IPS-18a (cell line): ENCODE measurements around the gene ENTREP3.

Experiments used
- H3K27ac ChIP-seq: one replicate; pipeline ENCODE4 v1.5.1; 2013; ENCODE audit warnings: low read length
- H3K27me3 ChIP-seq: one replicate; pipeline ENCODE4 v1.6.1; 2013; ENCODE audit warnings: mild to moderate bottlenecking, low read length; ENCODE audit not compliant: control insufficient read depth, insufficient read depth
- H3K36me3 ChIP-seq: one replicate; pipeline ENCODE4 v1.6.1; 2013; ENCODE audit warnings: low read depth, low read length; ENCODE audit not compliant: control insufficient read depth
- H3K4me1 ChIP-seq: one replicate; pipeline ENCODE4 v1.6.1; 2013; ENCODE audit warnings: low read depth, low read length; ENCODE audit not compliant: control insufficient read depth
- H3K4me3 ChIP-seq: one replicate; pipeline ENCODE4 v1.5.1; 2013; ENCODE audit warnings: low read length
- H3K9ac ChIP-seq: one replicate; pipeline ENCODE4 v1.6.1; 2013; ENCODE audit warnings: mild to moderate bottlenecking, low read length, moderate library complexity
- H3K9me3 ChIP-seq: one replicate; pipeline ENCODE4 v1.6.1; 2013; ENCODE audit warnings: low read depth, low read length; ENCODE audit not compliant: control insufficient read depth

The ENTREP3 gene

DNA sequence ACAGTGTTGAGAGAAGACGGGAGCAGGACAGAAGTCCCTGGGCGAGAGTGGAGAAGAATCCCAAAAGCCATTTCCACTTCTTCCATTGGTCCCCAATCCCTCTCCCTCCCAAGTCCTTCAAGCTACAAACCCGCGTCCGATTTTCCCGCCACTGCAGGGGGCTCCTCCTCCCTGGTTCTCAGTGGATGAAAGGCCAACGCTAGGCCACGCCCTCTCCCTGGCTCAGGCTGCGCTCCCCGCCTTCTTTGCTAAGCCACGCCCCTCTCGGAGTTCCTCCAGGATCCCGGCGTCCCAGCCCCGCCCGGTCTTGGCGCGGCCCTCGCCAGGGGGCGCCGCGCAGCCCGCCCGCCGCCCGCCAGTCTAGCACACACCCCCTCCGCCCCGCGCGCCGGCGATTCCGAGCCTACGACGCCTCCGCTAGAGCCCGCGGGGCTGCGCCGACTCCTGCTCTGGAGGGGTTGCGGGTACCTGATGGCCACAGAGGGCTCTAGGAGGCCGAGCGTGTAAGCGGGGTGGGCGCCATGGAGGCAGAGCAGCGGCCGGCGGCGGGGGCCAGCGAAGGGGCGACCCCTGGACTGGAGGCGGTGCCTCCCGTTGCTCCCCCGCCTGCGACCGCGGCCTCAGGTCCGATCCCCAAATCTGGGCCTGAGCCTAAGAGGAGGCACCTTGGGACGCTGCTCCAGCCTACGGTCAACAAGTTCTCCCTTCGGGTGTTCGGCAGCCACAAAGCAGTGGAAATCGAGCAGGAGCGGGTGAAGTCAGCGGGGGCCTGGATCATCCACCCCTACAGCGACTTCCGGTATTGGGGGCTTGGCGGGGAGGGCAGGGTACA, 22.0 kb upstream of the ENTREP3 start, which contains the start of gene HCN3:
TSS of gene HCN3 (plus strand) at position 394 of the 832 bp plus-strand sequence. CDS start at position 522, 128 bp downstream.
- H3K9me3 ChIP-seq = no peaks in the 10 kb centered on the region
- no peaks in the 10 kb centered on the region for H3K36me3 ChIP-seq
- peak within 1 kb of the TSS; percentile 57 for H3K4me3 ChIP-seq
- no peaks in the 10 kb centered on the region for H3K27me3 ChIP-seq
- no peak within 1 kb of the TSS for H3K27ac ChIP-seq
- H3K4me1 ChIP-seq = peaks cover 18% of the 10 kb centered on the region
- H3K9ac ChIP-seq = no peak within 1 kb of the TSS

DNA sequence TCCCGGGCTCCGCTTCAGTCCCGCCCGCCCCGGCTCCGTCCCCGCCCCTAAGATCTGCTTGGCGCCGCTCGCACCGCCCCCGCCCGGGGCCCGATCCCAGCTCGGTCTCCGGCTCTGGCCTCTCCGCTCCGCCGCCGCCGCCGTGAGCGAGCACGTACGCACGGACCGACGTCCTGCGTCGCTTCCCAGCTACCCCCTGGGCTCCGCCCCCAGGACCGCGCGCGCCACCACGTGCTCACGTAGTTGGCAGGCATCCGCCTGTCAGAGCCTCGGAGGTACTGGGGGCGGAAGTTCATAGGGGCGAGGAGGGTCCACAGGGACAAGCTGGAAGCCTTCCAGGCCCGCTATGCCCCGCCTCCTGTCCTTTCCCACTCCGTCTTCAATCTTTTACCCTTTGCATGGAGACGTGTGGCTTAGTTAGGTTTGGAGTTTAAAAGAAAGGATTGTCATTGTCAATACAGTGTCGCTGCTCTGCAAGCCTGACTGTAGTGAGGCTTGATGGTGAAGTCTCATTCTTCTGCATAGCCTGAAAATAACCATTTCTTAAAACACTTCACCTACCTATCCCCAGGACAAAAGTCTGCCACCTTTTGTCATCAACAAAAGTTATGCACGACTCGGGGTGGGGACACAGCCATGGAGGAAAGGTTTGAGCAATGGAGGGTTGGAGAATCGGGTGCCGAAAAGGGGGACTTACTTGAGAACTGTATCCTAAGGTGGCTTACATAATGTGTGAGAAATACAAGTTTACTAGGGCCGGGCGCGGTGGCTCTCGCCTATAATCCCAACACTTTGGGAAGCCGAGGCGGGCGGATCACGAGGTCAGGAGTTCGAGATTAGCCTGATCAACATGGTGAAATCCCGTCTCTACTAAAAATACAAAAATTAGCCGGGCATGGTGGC, 18.3 kb upstream of the ENTREP3 start, which contains the start of gene CLK2:
TSS of gene CLK2 (minus strand) at position 162 of the 903 bp plus-strand sequence. CDS start 2,527 bp downstream, outside the sequence.
- H3K4me3 ChIP-seq = peak within 1 kb of the TSS; percentile 94
- H3K36me3 ChIP-seq = peaks cover 27% of the 10 kb centered on the region
- peak within 1 kb of the TSS; percentile 64 for H3K9ac ChIP-seq
- H3K9me3 ChIP-seq = no peaks in the 10 kb centered on the region
- no peaks in the 10 kb centered on the region for H3K27me3 ChIP-seq
- peaks cover 9% of the 10 kb centered on the region for H3K4me1 ChIP-seq
- peak within 1 kb of the TSS; percentile 9 for H3K27ac ChIP-seq

DNA sequence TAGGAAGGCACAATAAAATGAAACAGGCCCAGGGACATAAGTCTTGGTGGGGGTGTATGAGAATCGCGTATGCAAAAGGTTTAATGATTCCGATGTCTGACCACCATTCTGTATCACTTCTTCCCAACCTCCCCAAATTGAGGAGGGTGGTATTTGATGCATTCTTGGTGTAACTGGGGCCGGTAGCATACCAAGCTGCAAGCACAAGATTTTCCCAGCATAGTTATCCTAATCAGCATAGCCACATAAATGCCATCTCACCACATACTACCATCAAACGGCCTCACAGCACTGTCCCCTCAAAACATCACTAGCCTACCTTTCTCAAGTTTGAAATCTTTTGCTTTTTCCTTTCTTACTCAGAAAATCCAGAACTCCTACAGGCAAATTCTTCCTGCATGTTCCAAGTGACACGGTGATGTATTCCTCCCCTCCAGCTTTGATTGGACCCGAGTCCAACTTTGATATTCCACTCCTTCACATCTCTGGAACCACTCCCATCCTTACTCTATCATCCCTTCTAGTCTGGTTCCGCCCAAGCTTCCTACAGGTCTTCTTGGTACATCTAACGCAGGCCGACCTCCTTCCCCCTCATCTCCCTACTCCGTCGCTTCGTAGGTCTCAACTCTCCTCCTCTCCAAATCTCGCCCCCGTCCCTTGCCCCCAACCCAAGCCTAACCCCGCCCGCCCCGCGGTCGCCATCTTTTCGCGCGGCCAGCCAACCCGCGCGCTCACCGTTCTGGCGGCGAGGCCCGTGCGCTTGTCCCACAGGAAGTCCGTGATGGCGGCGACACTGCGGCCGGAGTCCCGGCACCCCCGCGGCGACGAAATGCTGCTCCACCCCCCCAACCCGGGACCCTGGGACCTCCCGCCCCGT, 17.4 kb upstream of the ENTREP3 start:
- peaks cover 36% of the 10 kb centered on the region for H3K36me3 ChIP-seq
- H3K27me3 ChIP-seq = no peaks in the 10 kb centered on the region
- peak overlapping the region; percentile 64 for H3K9ac ChIP-seq

DNA sequence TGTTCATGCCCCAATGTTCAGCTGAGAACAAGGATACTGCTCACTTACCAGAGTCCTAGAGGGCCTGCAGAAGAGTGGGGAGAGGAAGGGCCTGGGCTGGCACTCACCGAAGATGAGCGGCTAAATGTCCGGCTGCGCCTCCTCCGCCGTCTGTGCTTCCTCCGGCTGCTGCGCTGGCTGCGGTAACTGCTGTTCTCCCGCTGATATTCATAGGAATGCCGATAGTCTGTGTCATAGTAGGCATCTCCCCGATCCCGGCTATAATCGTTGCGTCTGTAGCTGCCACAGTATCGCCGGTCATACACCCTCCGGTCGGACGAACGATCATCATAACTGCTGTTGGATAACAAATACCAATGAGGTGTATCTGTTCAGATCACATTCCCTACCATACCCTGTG, 14.1 kb upstream of the ENTREP3 start:
- Histone ChIP-seq H3K4me1 (peaks cover 4% of the 10 kb centered on the region), H3K36me3 (peaks cover 67% of the 10 kb centered on the region), H3K9ac (no peak overlapping the region), H3K27me3 (no peaks in the 10 kb centered on the region), H3K4me3 (no peak overlapping the region), H3K27ac (no peak overlapping the region), H3K9me3 (no peaks in the 10 kb centered on the region)

More for the DNA sequence above, 17.4 kb upstream of the ENTREP3 start:
- H3K27ac ChIP-seq = peak overlapping the region; percentile 9
- no peaks in the 10 kb centered on the region for H3K9me3 ChIP-seq
- peaks cover 4% of the 10 kb centered on the region for H3K4me1 ChIP-seq
- peak overlapping the region; percentile 94 for H3K4me3 ChIP-seq

DNA sequence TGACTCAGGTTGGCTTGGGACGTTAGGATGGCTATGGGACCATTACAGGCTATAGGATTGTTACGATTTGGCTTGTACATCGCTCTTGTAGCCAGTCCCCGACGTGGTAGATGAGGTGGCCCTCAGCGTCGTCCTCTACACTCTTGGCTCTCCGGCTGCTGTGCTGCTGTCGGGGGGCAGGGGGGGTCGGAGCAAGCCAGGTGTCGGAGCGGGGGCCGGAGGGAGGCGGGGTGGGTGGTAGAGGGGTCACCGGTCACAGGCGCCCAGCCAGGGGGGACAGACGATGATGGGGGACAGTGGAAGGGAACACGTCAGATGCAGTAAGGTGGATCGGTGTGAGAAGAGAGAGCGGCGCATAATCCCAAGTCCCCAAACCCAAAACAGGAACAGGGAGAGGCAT, 13.3 kb upstream of the ENTREP3 start:
- Histone ChIP-seq H3K36me3 (peaks cover 74% of the 10 kb centered on the region), H3K4me3 (no peak overlapping the region), H3K9me3 (no peaks in the 10 kb centered on the region), H3K4me1 (no peaks in the 10 kb centered on the region), H3K9ac (no peak overlapping the region), H3K27ac (no peak overlapping the region), H3K27me3 (no peaks in the 10 kb centered on the region)

DNA sequence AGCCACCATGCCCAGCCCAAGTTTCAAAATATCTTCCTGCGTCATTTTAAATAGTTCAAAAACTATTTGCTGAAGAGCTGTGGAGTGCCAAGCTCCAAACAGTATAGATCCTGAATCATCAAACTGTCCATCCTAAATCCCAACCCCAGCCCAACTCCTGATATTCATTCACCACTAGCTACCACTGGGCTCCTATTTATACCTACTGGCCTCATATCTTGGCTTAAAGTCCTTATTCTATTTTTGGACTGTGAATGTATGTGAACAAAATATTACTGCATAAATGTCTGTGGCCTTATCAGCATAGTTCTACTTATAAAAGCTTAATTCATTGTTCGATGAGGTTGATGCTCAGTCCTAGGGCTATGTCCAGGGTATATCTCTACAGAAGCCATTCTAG, 12.1 kb upstream of the ENTREP3 start:
- no peak overlapping the region for H3K9ac ChIP-seq
- no peaks in the 10 kb centered on the region for H3K27me3 ChIP-seq
- H3K4me1 ChIP-seq = peaks cover 5% of the 10 kb centered on the region
- no peak overlapping the region for H3K27ac ChIP-seq
- peaks cover 84% of the 10 kb centered on the region for H3K36me3 ChIP-seq
- no peaks in the 10 kb centered on the region for H3K9me3 ChIP-seq
- H3K4me3 ChIP-seq = no peak overlapping the region

DNA sequence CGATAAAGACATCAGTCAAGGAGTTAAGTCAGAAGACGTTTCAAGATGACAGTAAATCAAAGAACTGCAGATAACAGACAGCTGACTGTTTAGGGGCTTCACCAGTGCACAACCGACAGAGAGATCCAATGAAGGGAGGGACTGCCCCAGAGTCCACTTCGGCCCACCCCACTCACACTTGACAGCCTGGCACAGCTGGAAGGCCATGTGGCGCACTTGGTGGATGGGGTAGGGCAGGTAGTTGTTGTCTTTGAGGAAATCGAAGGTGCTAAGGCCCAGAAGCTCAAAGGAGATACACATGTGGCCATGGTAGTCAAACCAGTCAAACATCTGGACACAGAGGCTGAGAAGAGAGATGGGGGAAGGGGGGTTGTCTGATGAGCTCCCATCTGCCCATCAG, 11.3 kb upstream of the ENTREP3 start:
- H3K4me3 ChIP-seq = no peak overlapping the region
- H3K27me3 ChIP-seq = no peaks in the 10 kb centered on the region
- H3K9me3 ChIP-seq = no peaks in the 10 kb centered on the region
- H3K4me1 ChIP-seq = peaks cover 5% of the 10 kb centered on the region
- no peak overlapping the region for H3K9ac ChIP-seq
- H3K36me3 ChIP-seq = peaks cover 82% of the 10 kb centered on the region
- no peak overlapping the region for H3K27ac ChIP-seq

DNA sequence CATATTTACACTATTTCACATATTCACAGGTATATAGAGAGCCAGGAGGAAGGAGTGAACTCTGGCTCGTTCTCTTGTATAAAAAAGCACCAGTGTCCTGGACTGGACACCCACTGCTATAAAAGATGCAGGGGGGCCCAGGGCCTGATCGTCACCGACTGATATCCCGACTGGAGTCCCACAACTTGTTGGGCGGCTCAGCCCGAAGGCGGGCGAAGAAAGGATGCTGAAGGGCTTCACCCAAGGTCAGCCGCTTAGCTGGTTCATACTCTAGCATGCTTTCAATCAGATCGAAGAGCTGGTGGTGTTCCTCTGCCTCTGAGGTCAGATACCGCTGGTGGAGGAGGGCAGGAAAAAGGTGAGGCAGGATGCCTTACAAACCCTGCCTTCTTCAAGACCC, 7.8 kb upstream of the ENTREP3 start:
- Histone ChIP-seq H3K27me3 (no peaks in the 10 kb centered on the region), H3K27ac (no peak overlapping the region), H3K4me3 (no peak overlapping the region), H3K4me1 (peaks cover 5% of the 10 kb centered on the region), H3K9ac (no peak overlapping the region), H3K36me3 (peaks cover 56% of the 10 kb centered on the region), H3K9me3 (no peaks in the 10 kb centered on the region)

DNA sequence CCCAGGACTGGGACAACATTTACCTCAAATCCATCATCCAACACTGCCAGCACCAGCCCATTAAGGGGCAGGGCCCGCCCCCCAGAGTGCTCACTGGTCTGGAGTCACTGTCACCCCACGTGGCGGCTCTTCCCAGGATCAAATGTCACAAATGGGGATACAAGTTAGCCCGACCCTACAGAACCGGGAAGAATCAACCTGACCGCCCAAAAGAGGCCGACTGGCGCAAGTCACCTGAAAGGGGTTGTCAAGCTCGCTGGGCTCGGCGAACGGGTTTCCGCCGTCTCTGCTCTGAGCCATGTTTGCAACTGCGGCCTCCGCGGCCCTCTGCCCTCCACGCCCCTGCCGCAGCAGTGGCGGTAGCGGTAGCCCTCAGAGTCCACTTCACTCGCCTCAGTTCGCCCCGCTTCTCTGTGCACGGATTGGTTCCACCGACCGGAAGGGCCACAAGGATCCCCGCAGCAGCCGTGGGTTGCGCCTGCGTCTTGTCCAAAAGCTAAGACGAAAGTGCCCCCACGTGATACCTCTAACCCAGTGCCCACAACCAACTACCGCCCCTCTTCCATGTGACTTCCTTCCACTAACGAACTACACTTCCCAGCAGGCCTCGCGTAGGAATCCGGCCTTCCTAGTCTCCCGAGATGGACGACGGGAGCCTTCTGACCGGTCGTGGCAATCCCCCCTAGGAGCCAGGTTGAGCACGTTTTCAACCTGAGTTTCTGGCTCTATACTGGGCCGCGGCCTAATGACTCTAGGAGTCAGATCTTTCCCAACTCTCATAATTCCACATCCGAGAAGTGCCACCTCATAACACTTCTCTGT, 6.8 kb upstream of the ENTREP3 start, which contains the start of gene SCAMP3:
TSS of gene SCAMP3 (minus strand) at position 509 of the 822 bp plus-strand sequence. CDS start at position 300, 209 bp downstream.
- no peaks in the 10 kb centered on the region for H3K9me3 ChIP-seq
- H3K36me3 ChIP-seq = peaks cover 47% of the 10 kb centered on the region
- peaks cover 5% of the 10 kb centered on the region for H3K4me1 ChIP-seq
- no peaks in the 10 kb centered on the region for H3K27me3 ChIP-seq
- peak within 1 kb of the TSS; percentile 86 for H3K4me3 ChIP-seq
- H3K27ac ChIP-seq = peak within 1 kb of the TSS; percentile 41
- peak within 1 kb of the TSS; percentile 71 for H3K9ac ChIP-seq

DNA sequence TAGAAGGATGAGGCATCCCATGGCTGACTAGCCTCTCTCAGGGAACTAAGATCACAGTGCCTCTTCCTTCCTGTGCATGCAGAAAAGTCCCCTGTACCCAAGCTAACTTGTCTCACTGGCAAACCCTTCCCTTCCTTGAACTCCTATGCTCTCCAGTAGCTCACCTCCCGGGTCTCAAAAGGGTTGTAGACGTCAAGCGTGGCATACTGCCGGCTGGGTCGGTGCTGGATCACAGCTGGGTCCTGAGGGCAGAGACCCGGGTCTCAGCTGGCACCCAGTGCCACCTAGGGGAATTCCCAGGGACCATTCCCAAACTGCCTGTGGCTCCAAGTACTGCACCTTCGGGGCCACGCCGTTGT, 6.2 kb upstream of the ENTREP3 start:
- Histone ChIP-seq H3K9ac (peak overlapping the region; percentile 71), H3K27ac (no peak overlapping the region), H3K27me3 (no peaks in the 10 kb centered on the region), H3K4me1 (peaks cover 5% of the 10 kb centered on the region), H3K4me3 (peak overlapping the region; percentile 86), H3K9me3 (no peaks in the 10 kb centered on the region), H3K36me3 (peaks cover 44% of the 10 kb centered on the region)
